Measurements from ENCODE around the gene UTS2R. TPM values are rescaled to one million over a fixed set of nuclear protein-coding genes. Genes with fewer than 3 reads are reported as not detected.

Gene UTS2R
- total RNA-seq, 1 experiment from 2014 or later, result 0.46 TPM

DNA sequence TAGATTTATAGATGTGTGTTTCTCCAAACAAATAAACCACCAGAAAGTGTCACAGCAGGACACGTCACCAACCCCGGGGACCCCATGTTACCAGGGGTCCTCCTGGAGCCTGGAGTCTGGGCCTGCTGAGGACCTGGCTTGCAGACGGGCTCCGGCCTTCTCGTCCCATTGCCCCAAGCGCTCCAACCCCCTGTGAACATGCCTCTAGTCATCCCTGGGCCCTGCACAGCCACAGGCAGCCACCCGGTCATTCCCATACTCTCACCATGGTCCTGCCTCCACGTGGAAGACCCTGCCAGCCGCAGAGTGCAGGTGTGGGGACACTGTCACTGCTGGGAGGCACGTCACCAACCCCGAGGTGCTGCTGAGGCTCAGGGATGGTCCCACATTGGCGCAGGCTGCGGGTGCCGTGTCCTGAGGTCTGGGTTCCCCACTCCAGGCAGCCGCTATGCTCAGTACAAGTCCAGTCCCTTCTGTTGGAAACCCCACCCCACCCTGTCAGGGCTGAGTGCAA lies 42.5 kb upstream of the UTS2R start (continued):
- TF ChIP-seq, protein P1, sequence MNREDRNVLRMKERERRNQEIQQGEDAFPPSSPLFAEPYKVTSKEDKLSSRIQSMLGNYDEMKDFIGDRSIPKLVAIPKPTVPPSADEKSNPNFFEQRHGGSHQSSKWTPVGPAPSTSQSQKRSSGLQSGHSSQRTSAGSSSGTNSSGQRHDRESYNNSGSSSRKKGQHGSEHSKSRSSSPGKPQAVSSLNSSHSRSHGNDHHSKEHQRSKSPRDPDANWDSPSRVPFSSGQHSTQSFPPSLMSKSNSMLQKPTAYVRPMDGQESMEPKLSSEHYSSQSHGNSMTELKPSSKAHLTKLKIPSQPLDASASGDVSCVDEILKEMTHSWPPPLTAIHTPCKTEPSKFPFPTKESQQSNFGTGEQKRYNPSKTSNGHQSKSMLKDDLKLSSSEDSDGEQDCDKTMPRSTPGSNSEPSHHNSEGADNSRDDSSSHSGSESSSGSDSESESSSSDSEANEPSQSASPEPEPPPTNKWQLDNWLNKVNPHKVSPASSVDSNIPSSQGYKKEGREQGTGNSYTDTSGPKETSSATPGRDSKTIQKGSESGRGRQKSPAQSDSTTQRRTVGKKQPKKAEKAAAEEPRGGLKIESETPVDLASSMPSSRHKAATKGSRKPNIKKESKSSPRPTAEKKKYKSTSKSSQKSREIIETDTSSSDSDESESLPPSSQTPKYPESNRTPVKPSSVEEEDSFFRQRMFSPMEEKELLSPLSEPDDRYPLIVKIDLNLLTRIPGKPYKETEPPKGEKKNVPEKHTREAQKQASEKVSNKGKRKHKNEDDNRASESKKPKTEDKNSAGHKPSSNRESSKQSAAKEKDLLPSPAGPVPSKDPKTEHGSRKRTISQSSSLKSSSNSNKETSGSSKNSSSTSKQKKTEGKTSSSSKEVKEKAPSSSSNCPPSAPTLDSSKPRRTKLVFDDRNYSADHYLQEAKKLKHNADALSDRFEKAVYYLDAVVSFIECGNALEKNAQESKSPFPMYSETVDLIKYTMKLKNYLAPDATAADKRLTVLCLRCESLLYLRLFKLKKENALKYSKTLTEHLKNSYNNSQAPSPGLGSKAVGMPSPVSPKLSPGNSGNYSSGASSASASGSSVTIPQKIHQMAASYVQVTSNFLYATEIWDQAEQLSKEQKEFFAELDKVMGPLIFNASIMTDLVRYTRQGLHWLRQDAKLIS (CRISPR knock-in tag; IDR thresholded peaks at IDR 0.05; ENCODE audit: borderline replicate concordance), result no peak

- H3K4me3 Mint-ChIP-seq, result no peak overlapping the region
- no peaks in the 10 kb centered on the region for H3K36me3 Mint-ChIP-seq
- CTCF ChIA-PET, result interaction anchor here (1.4 to 1.9 kb wide), 2 partner anchors 21 to 94 kb away, joined by 5 read pairs; no protein-coding TSS in a partner anchor
- H3K27ac Mint-ChIP-seq, result no peak overlapping the region
- H3K27me3 Mint-ChIP-seq (ENCODE audit: low read depth), result peaks cover 43% of the 10 kb centered on the region
- ATAC-seq (no peak), DNase-seq (ENCODE audit: low spot score) (no peak)
- H3K4me1 Mint-ChIP-seq, result peaks cover 12% of the 10 kb centered on the region
- TF ChIP-seq EMX1 (CRISPR knock-in tag; IDR thresholded peaks at IDR 0.05), result no peak
- POLR2A ChIA-PET, result no interaction called here
- no peaks in the 10 kb centered on the region for H3K9me3 Mint-ChIP-seq
Measured at GRCh38 chr17:82329683-82330321, 41.8 kb upstream of the UTS2R start.

GRCh38 chr17:82330322-82331239 lies 41.0 kb upstream of the UTS2R start:
- TF ChIP-seq ZNF281 (CRISPR knock-in tag; IDR thresholded peaks at IDR 0.05) (no peak), HMGA2 (CRISPR knock-in tag; IDR thresholded peaks at IDR 0.05) (no peak), OVOL2 (CRISPR knock-in tag; IDR thresholded peaks at IDR 0.05; ENCODE audit: borderline replicate concordance) (no peak), CREM (CRISPR knock-in tag; IDR thresholded peaks at IDR 0.05) (no peak), ZNF396 (CRISPR knock-in tag; IDR thresholded peaks at IDR 0.05; ENCODE audit: borderline replicate concordance) (no peak)
- TF ChIP-seq, protein P2, sequence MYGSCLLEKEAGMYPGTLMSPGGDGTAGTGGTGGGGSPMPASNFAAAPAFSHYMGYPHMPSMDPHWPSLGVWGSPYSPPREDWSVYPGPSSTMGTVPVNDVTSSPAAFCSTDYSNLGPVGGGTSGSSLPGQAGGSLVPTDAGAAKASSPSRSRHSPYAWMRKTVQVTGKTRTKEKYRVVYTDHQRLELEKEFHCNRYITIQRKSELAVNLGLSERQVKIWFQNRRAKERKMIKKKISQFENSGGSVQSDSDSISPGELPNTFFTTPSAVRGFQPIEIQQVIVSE (CRISPR knock-in tag; IDR thresholded peaks at IDR 0.05; ENCODE audit: borderline replicate concordance), result no peak
- TF ChIP-seq, protein P3, sequence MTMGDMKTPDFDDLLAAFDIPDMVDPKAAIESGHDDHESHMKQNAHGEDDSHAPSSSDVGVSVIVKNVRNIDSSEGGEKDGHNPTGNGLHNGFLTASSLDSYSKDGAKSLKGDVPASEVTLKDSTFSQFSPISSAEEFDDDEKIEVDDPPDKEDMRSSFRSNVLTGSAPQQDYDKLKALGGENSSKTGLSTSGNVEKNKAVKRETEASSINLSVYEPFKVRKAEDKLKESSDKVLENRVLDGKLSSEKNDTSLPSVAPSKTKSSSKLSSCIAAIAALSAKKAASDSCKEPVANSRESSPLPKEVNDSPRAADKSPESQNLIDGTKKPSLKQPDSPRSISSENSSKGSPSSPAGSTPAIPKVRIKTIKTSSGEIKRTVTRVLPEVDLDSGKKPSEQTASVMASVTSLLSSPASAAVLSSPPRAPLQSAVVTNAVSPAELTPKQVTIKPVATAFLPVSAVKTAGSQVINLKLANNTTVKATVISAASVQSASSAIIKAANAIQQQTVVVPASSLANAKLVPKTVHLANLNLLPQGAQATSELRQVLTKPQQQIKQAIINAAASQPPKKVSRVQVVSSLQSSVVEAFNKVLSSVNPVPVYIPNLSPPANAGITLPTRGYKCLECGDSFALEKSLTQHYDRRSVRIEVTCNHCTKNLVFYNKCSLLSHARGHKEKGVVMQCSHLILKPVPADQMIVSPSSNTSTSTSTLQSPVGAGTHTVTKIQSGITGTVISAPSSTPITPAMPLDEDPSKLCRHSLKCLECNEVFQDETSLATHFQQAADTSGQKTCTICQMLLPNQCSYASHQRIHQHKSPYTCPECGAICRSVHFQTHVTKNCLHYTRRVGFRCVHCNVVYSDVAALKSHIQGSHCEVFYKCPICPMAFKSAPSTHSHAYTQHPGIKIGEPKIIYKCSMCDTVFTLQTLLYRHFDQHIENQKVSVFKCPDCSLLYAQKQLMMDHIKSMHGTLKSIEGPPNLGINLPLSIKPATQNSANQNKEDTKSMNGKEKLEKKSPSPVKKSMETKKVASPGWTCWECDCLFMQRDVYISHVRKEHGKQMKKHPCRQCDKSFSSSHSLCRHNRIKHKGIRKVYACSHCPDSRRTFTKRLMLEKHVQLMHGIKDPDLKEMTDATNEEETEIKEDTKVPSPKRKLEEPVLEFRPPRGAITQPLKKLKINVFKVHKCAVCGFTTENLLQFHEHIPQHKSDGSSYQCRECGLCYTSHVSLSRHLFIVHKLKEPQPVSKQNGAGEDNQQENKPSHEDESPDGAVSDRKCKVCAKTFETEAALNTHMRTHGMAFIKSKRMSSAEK (CRISPR knock-in tag; IDR thresholded peaks at IDR 0.05; ENCODE audit: borderline replicate concordance), result no peak
- Mint-ChIP-seq H3K27ac (no peak overlapping the region), H3K4me1 (peaks cover 20% of the 10 kb centered on the region), H3K9me3 (no peaks in the 10 kb centered on the region), H3K27me3 (ENCODE audit: low read depth) (peaks cover 50% of the 10 kb centered on the region), H3K4me3 (no peak overlapping the region), H3K36me3 (no peaks in the 10 kb centered on the region)
- no peak for ATAC-seq
- POLR2A ChIA-PET, result no interaction called here
- CTCF ChIA-PET, result interaction anchor here (0.8 to 1.9 kb wide), 3 partner anchors 21 to 94 kb away, joined by 3 to 5 read pairs (median 5); no protein-coding TSS in a partner anchor
- DNase-seq (ENCODE audit: low spot score), result no peak

All from WTC11 (cell line).